Measurements from ENCODE around the gene CLTC.

Gene CLTC

DNA sequence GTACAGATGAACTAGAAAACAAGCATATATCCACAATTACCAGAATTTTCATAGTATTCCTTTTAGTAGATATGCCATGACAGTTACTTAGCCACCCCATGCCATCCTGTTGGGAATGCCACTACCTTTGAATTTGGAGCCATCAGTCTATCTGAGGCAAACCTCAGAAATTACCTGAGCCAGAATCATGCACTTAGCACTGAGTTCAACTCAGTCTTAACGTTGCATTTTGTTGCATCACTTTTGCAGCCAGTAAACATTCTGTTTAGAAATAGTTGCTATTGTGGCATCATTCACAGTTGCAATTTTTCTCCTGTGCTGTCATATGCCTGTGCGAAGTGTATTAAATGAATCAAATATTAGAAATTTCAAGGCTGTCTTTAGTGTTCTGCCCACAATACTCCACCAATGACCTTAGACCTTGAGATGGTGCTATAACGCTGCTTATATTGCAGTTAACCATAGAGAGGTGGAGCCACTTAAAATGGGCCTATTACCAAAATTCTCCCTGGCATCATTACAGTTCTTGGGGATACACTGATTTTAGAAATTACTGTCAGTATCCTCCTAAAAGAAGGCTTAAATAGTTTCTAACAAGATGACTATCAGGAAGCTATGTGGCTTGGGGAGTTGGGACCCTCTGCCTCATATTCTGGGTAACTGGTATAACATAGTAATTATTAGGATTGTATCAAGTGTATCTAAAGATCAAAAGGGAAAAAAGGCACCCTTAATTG, 76.4 kb downstream of the CLTC start:
- H3K4me3 ChIP-seq (replicated peaks; ENCODE audit: insufficient read depth, low read length): no peak overlapping the region
- H3K27ac ChIP-seq (replicated peaks): no peak overlapping the region
- TF ChIP-seq GABPA (IDR thresholded peaks at IDR 0.05; ENCODE audit: low read depth): no peak
- no peak for TF ChIP-seq SPI1 (IDR thresholded peaks at IDR 0.05; ENCODE audit: borderline replicate concordance, low read depth)
- peak; percentile 37; the same call in 1 of the 2 replicates for TF ChIP-seq POLR2AphosphoS5 (IDR thresholded peaks at IDR 0.05; ENCODE audit: low read depth)
- no peak for DNase-seq (ENCODE audit: low read depth in 1 of 2, low spot score in 1 of 2)
- no peaks in the 10 kb centered on the region for H3K27me3 ChIP-seq (ENCODE audit: insufficient read depth, poor library complexity, severe bottlenecking)

DNA sequence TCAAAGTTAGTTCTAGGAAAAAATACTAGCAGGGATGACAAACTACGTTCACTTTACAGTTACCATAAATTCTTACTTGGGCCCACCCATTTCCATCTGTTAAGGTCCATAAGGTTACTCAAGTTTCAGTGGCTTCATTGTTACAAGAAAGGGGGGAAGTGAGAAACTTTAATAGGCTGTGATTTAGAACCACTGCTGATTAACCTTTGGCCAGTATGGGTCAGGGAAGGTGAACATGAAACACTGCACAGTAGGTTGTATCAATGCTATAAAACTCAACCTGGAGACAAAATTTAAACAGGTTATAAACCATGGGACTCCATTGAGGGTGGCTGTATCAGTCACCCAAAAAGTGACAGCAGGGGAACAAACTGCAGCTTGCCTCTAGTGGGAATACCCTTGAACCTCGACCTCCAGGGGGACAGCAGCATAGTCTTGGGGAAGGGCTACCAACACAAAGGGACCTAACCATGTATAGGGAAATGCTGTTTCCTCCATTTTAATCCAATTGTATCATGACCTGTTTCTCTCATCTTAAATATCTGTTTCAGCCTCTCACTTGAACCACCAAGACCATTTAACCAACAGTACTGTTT, 77.1 kb downstream of the CLTC start:
- TF ChIP-seq GABPA (IDR thresholded peaks at IDR 0.05; ENCODE audit: low read depth) (no peak), SPI1 (IDR thresholded peaks at IDR 0.05; ENCODE audit: borderline replicate concordance, low read depth) (no peak), POLR2AphosphoS5 (IDR thresholded peaks at IDR 0.05; ENCODE audit: low read depth) (peak; percentile 49)
- Histone ChIP-seq H3K27ac (replicated peaks) (no peak overlapping the region), H3K27me3 (ENCODE audit: insufficient read depth, poor library complexity, severe bottlenecking) (no peaks in the 10 kb centered on the region), H3K4me3 (replicated peaks; ENCODE audit: insufficient read depth, low read length) (no peak overlapping the region)
- no peak for DNase-seq (ENCODE audit: low read depth in 1 of 2, low spot score in 1 of 2)

DNA sequence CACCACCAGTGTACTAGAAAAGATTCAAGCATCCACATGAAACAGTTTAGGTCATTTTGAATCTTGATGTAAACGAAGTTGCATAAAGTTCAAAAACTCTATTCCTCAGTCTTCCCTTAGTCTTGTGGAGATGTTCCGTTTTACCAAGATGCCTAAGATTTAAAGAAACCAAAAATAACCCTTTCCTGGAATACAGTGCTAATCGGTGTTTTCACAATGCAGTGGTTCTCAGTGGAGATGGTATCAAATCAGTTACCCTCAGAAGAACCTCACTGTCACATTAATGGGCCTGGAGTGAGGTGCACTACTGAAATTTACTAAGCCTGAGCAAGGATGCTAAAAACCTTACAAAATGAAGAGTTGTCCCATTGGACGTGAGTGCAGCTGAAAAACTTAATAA, 78.4 kb downstream of the CLTC start:
- no peak for TF ChIP-seq REST (IDR thresholded peaks at IDR 0.05; ENCODE audit: insufficient replicate concordance, low read depth)
- no peak for TF ChIP-seq GABPA (IDR thresholded peaks at IDR 0.05; ENCODE audit: low read depth)
- TF ChIP-seq POLR2AphosphoS5 (IDR thresholded peaks at IDR 0.05; ENCODE audit: low read depth): no peak
- TF ChIP-seq SPI1 (IDR thresholded peaks at IDR 0.05; ENCODE audit: borderline replicate concordance, low read depth): no peak
- no peak for TF ChIP-seq CTCF (IDR thresholded peaks at IDR 0.05; ENCODE audit: insufficient read depth, low read length)
- H3K27ac ChIP-seq (replicated peaks): no peak overlapping the region
- H3K4me3 ChIP-seq (replicated peaks; ENCODE audit: insufficient read depth, low read length): no peak overlapping the region
- DNase-seq (ENCODE audit: low read depth in 1 of 2, low spot score in 1 of 2): no peak
- H3K27me3 ChIP-seq (ENCODE audit: insufficient read depth, poor library complexity, severe bottlenecking): no peaks in the 10 kb centered on the region

DNA sequence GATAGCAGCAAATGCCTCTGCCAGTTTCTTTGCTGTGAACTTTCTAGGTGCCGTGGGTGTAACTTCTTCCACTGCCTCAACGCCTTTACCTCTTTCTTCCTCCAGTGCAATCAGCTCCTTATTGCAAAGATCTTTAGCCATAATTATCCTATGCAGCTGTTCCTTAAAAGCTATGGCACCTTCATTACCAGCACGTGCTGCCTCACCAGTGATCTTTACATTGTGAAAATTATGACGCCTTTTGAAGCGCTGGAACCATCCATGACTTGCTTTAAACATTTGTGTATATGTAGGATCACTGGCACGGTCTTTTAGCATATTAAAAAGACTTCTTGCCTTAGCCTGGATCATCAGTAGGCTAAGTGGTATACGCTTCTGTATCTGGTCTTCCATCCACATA, 79.5 kb downstream of the CLTC start:
- H3K27ac ChIP-seq (replicated peaks): no peak overlapping the region
- no peak overlapping the region for H3K4me3 ChIP-seq (replicated peaks; ENCODE audit: insufficient read depth, low read length)
- no peak for DNase-seq (ENCODE audit: low read depth in 1 of 2, low spot score in 1 of 2)
- TF ChIP-seq SPI1 (IDR thresholded peaks at IDR 0.05; ENCODE audit: borderline replicate concordance, low read depth) (no peak), POLR2AphosphoS5 (IDR thresholded peaks at IDR 0.05; ENCODE audit: low read depth) (no peak), GABPA (IDR thresholded peaks at IDR 0.05; ENCODE audit: low read depth) (no peak), REST (IDR thresholded peaks at IDR 0.05; ENCODE audit: insufficient replicate concordance, low read depth) (no peak), CTCF (IDR thresholded peaks at IDR 0.05; ENCODE audit: insufficient read depth, low read length) (no peak)
- no peaks in the 10 kb centered on the region for H3K27me3 ChIP-seq (ENCODE audit: insufficient read depth, poor library complexity, severe bottlenecking)

All from HL-60 (cell line).